GM23338 (cell line): ENCODE data around the gene TNK2. TPM values are rescaled to one million over a fixed set of nuclear protein-coding genes. Genes with fewer than 3 reads are reported as not detected.

Experiments
- ATAC-seq: fragments of 200-7000 bp; cut with Tn5 transposase; 3 replicates; pipeline ENCODE4 v1.9.1; 2020
- DNase-seq: peaks from one replicate; pipeline ENCODE4 v3.0.0-alpha.2; 2015; ENCODE audit warnings: low spot score
- H2AFZ ChIP-seq: fragments of 200-600 bp; sonication (generic); 2 replicates; pipeline ENCODE4 v1.8.0; 2016; ENCODE audit warnings: antibody characterized with exemption, mild to moderate bottlenecking, moderate library complexity
- H3F3A ChIP-seq: fragments of 200-600 bp; sonication (generic); replicated peaks from 2 replicates; pipeline ENCODE4 v1.8.0; 2017; ENCODE audit warnings: antibody characterized with exemption, mixed run types, low read depth
- H3K27ac ChIP-seq: fragments of 200-600 bp; sonication (generic); 2 replicates; pipeline ENCODE4 v1.6.1; 2016; ENCODE audit warnings: low read depth
- H3K27me3 ChIP-seq: fragments of 200-600 bp; sonication (generic); 2 replicates; pipeline ENCODE4 v1.8.0; 2016; ENCODE audit warnings: mild to moderate bottlenecking, mixed run types, moderate library complexity; ENCODE audit not compliant: insufficient read depth
- H3K36me3 ChIP-seq: fragments of 200-600 bp; sonication (generic); 2 replicates; pipeline ENCODE4 v1.8.0; 2016; ENCODE audit warnings: mild to moderate bottlenecking; ENCODE audit not compliant: insufficient read depth
- H3K4me1 ChIP-seq: fragments of 200-600 bp; sonication (generic); 2 replicates; pipeline ENCODE4 v1.8.0; 2016; ENCODE audit warnings: mild to moderate bottlenecking, moderate library complexity; ENCODE audit not compliant: insufficient read depth
- H3K4me2 ChIP-seq: fragments of 200-600 bp; sonication (generic); 2 replicates; pipeline ENCODE4 v1.7.1; 2017; ENCODE audit warnings: mixed run types
- H3K4me3 ChIP-seq: fragments of 200-600 bp; sonication (generic); 2 replicates; pipeline ENCODE4 v1.6.1; 2016; ENCODE audit warnings: mixed run types
- H3K79me2 ChIP-seq: fragments of 200-600 bp; sonication (generic); replicated peaks from 2 replicates; pipeline ENCODE4 v1.8.0; 2017; ENCODE audit warnings: mild to moderate bottlenecking; ENCODE audit not compliant: insufficient read depth
- H3K9me2 ChIP-seq: fragments of 200-600 bp; sonication (generic); 2 replicates; pipeline ENCODE4 v1.8.0; 2017; ENCODE audit not compliant: insufficient read depth
- H4K20me1 ChIP-seq: fragments of 200-600 bp; sonication (generic); replicated peaks from 2 replicates; pipeline ENCODE4 v1.8.0; 2017; ENCODE audit warnings: mild to moderate bottlenecking; ENCODE audit not compliant: insufficient read depth
- H3K27ac Mint-ChIP-seq: 2 replicates; pipeline ENCODE4 v1.8.0; 2020; ENCODE audit warnings: inconsistent platforms, mild to moderate bottlenecking, moderate library complexity, mixed read lengths
- H3K27me3 Mint-ChIP-seq: 3 replicates; pipeline ENCODE4 v1.8.0; 2022; ENCODE audit warnings: low read depth, mild to moderate bottlenecking, moderate library complexity, mixed read lengths, inconsistent platforms; ENCODE audit not compliant: insufficient read depth, poor library complexity
- H3K36me3 Mint-ChIP-seq: 3 replicates; pipeline ENCODE4 v1.8.0; 2021; ENCODE audit warnings: low read depth, mild to moderate bottlenecking, inconsistent platforms, moderate library complexity, mixed read lengths
- H3K4me1 Mint-ChIP-seq: 3 replicates; pipeline ENCODE4 v1.8.0; 2020; ENCODE audit warnings: mild to moderate bottlenecking, inconsistent platforms, mixed read lengths
- H3K4me3 Mint-ChIP-seq: 3 replicates; pipeline ENCODE4 v1.8.0; 2021; ENCODE audit warnings: moderate library complexity, mild to moderate bottlenecking, inconsistent platforms, mixed read lengths
- H3K9me3 Mint-ChIP-seq: 3 replicates; pipeline ENCODE4 v1.8.0; 2020; ENCODE audit warnings: moderate library complexity, mild to moderate bottlenecking, inconsistent platforms, mixed read lengths
- CREB1 ChIP-seq: fragments of 250-450 bp; sonication (Bioruptor Pico); IDR thresholded peaks from 2 replicates; pipeline ENCODE4 v1.5.0; 2020; ENCODE audit warnings: low read depth, mild to moderate bottlenecking, moderate library complexity
- CTCF ChIP-seq, 2 experiments: fragments of 200-600 bp in 1 of 2; sonication (generic) in 1 of 2; conservative IDR thresholded peaks; 2 replicates each; pipeline versions ENCODE4 v1.5.1 to v1.6.1; 2016 to 2017; ENCODE audit warnings: antibody characterized with exemption in 2 of 2, low read depth in 2 of 2, mild to moderate bottlenecking in 2 of 2, moderate library complexity in 1 of 2
- ETS1 ChIP-seq: IDR thresholded peaks from 2 replicates; pipeline ENCODE4 v1.6.1; 2016; ENCODE audit warnings: antibody characterized with exemption
- EZH2phosphoT487 ChIP-seq: fragments of 200-600 bp; sonication (generic); IDR thresholded peaks from one replicate; pipeline ENCODE4 v1.8.1; 2018; ENCODE audit warnings: antibody characterized with exemption; ENCODE audit not compliant: unreplicated experiment
- JUNB ChIP-seq: IDR thresholded peaks from one replicate; pipeline ENCODE4 v1.6.1; 2016; ENCODE audit warnings: antibody characterized with exemption; ENCODE audit not compliant: unreplicated experiment
- POLR2AphosphoS5 ChIP-seq: IDR thresholded peaks from 2 replicates; pipeline ENCODE4 v1.6.1; 2016; ENCODE audit warnings: antibody characterized with exemption, low read depth
- REST ChIP-seq: IDR thresholded peaks from one replicate; pipeline ENCODE4 v1.6.1; 2018; ENCODE audit warnings: antibody characterized with exemption; ENCODE audit not compliant: unreplicated experiment
- ZNF331 ChIP-seq: fragments of 250-450 bp; sonication (Bioruptor Pico); IDR thresholded peaks from 2 replicates; pipeline ENCODE4 v1.5.0; 2020; ENCODE audit warnings: low read depth, mild to moderate bottlenecking, moderate library complexity
- ZNF462 ChIP-seq: fragments of 250-450 bp; sonication (Bioruptor Pico); IDR thresholded peaks from 2 replicates; pipeline ENCODE4 v1.5.0; 2020; ENCODE audit warnings: mild to moderate bottlenecking, moderate library complexity
- polyA plus RNA-seq: library from polyadenylated mRNA; unstranded; fragments of >200 nt; fragmentation: Nextera tagmentation; extraction: Ambion mirVana; gene quantifications from 2 replicates; pipeline ENCODE4 v1.2.1, GENCODE V29; 2016
- total RNA-seq: library from RNA; depleted of rRNA; stranded (reverse); fragments of >200 nt; shearing (Covaris generic); gene quantifications from 2 replicates; pipeline ENCODE4 v1.2.3, GENCODE V29; 2014

TNK2 gene
- total and polyA plus RNA-seq, 2 experiments from 2014 or later = 10.0 to 22.5 TPM

- no peak for TF ChIP-seq ETS1
- TF ChIP-seq CREB1 (CRISPR knock-in tag) = no peak
- TF ChIP-seq CTCF (conservative IDR thresholded peaks at IDR 0.05; ENCODE audit: low read depth in 2 of 2) = no peak
Measured at GRCh38 chr3:195896361-195897080, 11.8 kb downstream of the TNK2 start (continued).

GRCh38 chr3:195895861-195896360 lies 12.4 kb downstream of the TNK2 start:
- peaks cover 18% of the 10 kb centered on the region for H3K27me3 Mint-ChIP-seq
- Histone ChIP-seq H3K79me2 (peaks cover 22% of the 10 kb centered on the region), H3K9me2 (no peaks in the 10 kb centered on the region), H3K27me3 (no peaks in the 10 kb centered on the region), H3K4me1 (peaks cover 19% of the 10 kb centered on the region), H3K4me3 (peak overlapping the region; percentile 89), H3K4me2 (peak overlapping the region; percentile 99), H2AFZ (no peak overlapping the region; the same call in 1 of the 2 replicates), H4K20me1 (no peaks in the 10 kb centered on the region; the same call in 1 of the 2 replicates), H3K36me3 (no peaks in the 10 kb centered on the region), H3K27ac (peak overlapping the region; percentile 74; the same call in 1 of the 2 replicates), H3F3A (peaks cover 11% of the 10 kb centered on the region; the same call in 1 of the 2 replicates)
- peak overlapping the region; percentile 80 for H3K4me3 Mint-ChIP-seq
- no peaks in the 10 kb centered on the region; the same call in 2 of the 3 replicates for H3K36me3 Mint-ChIP-seq
- no peak overlapping the region for H3K27ac Mint-ChIP-seq
- no peaks in the 10 kb centered on the region for H3K9me3 Mint-ChIP-seq
- H3K4me1 Mint-ChIP-seq = peaks cover 44% of the 10 kb centered on the region
- peak; percentile 60 for DNase-seq
- ATAC-seq = peak; percentile 42
- TF ChIP-seq REST (no peak), POLR2AphosphoS5 (no peak; the same call in 1 of the 2 replicates), ETS1 (no peak), JUNB (no peak), CREB1 (CRISPR knock-in tag) (no peak), EZH2phosphoT487 (no peak), ZNF462 (CRISPR knock-in tag) (no peak), ZNF331 (no peak)
